ENCODE measurements around the gene ZC2HC1C.
"Not testable (repeated sequence)": the region's sequence is repeated elsewhere in the genome, so short reads cannot be mapped to it uniquely, and the experiment has no call there.

Gene ZC2HC1C

GRCh38 chr14:75095690-75096089, 26.2 kb downstream of the ZC2HC1C start:
- DNase-seq = no peak

- DNase-seq = no peak
Measured at GRCh38 chr14:75096959-75097358, 27.5 kb downstream of the ZC2HC1C start.

- no peak for DNase-seq
Measured at GRCh38 chr14:75098212-75098611, 28.8 kb downstream of the ZC2HC1C start.

GRCh38 chr14:75098682-75099081, 29.2 kb downstream of the ZC2HC1C start:
- DNase-seq = no peak

GRCh38 chr14:75101491-75101890, 32.0 kb downstream of the ZC2HC1C start:
- DNase-seq = no peak

- DNase-seq = no peak
Measured at GRCh38 chr14:75107186-75107585, 37.7 kb downstream of the ZC2HC1C start.

- no peak for DNase-seq
Measured at GRCh38 chr14:75109877-75110276, 40.4 kb downstream of the ZC2HC1C start.

- DNase-seq = no peak
Measured at GRCh38 chr14:75113932-75114539, 44.6 kb downstream of the ZC2HC1C start.

GRCh38 chr14:75119056-75119455, 49.6 kb downstream of the ZC2HC1C start:
- DNase-seq = peak; percentile 17

GRCh38 chr14:75120541-75121291, 51.3 kb downstream of the ZC2HC1C start:
- no peak for DNase-seq

- no peak for DNase-seq
Measured at GRCh38 chr14:75121552-75121951, 52.1 kb downstream of the ZC2HC1C start.

GRCh38 chr14:75123991-75124390, 54.5 kb downstream of the ZC2HC1C start:
- peak; percentile 30 for DNase-seq

GRCh38 chr14:75125617-75126016, 56.2 kb downstream of the ZC2HC1C start:
- peak; percentile 67 for DNase-seq

GRCh38 chr14:75126121-75126544, 56.7 kb downstream of the ZC2HC1C start:
- no peak for DNase-seq

GRCh38 chr14:75126679-75127473, 57.4 kb downstream of the ZC2HC1C start, which contains the start of gene NEK9:
Gene NEK9, minus strand, starts transcription at chr14:75127048. Its CDS starts 127 bp downstream, at chr14:75126921.
- peak; percentile 87 for DNase-seq

- DNase-seq = not testable (repeated sequence)
Measured at GRCh38 chr14:75127474-75127820, 58.0 kb downstream of the ZC2HC1C start.

- DNase-seq = no peak
Measured at GRCh38 chr14:75127903-75128595, 58.6 kb downstream of the ZC2HC1C start.

GRCh38 chr14:75128596-75128990, 59.2 kb downstream of the ZC2HC1C start:
- no peak for DNase-seq
